NCI-H2081 (cell line): ENCODE measurements around the gene NTM.

Experiments used
- DNase-seq, 2 experiments: peaks; one replicate each; lab custom pipeline; 2025; lab: John Stamatoyannopoulos, UW

Gene NTM

DNA sequence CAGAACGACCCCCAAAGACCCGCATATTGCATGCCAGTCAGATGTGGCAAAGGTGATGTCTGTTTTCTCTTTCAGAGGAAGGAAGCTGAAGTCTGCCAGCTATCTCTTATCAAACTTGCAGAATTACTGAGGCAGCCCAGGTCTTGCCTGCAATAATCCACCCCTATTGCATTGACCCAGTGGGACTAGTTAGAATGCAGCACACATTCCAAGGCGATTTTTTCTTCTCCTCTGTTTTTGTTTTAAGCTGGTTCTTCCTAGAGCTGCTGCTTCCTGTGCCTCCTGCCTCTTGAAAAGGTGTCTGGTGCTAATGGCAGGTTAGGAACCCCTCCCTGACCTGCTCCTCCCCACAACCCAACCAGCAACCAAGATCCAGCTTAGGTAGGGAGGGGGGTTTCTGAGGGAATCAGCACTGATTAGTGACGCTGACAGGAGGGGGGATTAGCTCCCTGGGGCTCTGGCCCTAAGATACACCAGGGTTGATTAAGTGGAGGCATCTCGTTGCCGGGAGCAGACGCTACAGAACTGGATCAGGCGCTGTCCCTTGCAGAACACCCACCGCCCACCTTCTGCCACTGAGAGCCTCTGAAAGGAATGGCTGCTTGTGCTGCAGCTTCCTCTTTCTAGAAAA lies 2.8 kb downstream of the NTM start:
- DNase-seq = no peak

DNA sequence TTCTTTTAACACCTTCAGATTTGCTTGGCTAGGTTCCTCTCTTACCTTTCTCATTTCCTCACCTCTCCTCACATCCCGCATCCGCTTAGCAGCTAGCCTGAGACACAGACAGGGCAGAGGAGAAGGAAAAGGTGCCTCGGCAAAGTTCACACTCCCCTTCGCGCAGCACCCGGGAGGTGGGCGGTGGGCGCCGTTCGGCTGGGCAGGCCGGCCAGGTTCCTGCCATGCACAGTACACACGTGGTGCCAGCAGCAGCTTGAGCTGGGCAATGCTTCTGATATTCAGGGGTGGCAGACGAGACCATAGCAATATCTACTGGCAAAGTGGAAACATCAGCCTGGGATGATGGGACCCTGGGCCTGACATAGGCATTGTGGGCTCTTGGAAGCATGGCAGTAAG lies 3.3 kb downstream of the NTM start:
- DNase-seq = no peak

DNA sequence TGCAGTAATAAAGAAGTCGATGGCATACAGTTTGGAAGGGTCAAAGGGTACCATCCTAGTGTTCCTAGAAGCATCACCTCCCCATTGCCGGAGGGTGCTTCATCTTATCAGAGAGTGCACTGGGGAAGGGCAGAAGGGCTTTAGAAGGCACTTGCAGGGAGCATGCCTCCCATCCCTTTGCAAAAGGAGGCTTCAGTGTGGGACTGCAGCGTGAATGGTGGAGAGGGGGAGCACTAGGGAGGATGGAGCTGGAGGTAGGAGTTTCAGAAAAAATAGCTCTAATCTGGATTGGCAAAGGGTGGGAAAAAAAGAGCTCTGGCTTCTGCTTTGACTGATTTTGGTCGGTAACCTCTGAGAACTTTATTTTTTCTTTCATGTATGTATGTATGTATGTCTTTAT lies 5.0 kb downstream of the NTM start:
- DNase-seq = no peak

DNA sequence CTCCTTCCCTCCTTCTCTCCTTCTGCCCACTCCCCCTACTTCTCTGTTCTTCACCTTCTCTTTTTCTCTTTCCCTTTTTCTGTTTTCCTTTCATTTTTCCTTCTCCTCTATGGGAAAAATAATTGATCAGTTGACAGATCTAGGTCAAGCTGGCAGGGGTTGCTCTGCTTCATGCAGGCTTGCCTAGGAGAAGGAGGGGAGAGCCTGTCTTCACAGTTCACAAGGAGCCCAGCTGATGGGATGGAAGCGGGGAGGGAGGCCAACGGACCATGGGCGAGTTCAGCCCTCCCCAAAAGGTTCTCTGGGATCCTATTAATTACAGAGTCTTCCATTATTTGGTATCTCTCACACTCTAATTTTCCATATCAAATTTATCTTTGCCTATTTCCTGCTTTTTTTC lies 5.5 kb downstream of the NTM start:
- no peak for DNase-seq

DNA sequence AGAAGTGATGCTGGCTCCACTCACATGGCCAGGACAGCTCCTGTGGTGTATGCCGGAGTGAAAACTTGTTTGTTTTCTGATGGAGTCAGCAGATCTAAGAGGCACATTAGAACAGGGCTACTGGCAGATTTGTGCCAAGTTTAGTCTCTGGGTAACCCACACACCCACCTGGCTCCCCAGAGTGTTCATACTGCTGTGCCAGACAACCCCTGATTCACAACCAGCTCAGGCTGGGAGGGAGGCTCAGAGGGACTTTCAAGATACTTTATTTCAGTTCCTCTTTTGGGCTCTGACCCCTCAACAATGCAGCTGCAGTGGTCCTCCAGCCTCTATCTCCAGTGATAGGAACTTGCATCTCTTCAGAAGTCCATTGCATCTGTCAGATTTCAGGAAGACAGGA lies 8.5 kb downstream of the NTM start:
- DNase-seq = no peak

DNA sequence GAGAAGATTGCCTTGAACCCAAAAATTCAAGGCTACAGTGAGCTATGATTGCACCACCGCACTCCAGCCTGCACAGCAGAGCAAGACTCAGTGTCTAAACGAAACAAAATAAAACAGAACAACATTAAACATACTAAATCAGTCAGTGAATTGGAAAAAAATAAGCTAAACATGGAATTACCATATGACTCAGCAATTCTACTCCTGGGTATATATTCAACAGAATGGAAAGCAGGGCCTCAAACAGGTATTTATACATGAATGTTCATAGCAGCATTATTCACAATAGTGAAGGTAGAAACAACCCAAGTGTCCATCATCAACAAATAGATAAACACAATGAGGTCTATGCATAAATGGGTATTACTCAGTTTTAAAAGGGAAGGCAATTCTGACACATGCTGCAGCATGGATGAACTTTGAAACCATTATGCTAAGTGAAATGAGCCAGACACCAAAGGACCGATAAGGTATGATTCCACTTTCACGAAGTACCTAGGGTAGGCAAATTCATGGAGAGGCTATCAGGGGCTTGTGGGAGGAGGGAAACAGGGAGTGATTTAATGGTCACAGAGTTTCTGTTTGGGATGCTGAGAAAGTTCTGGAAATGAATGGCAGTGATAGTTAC lies 15.5 kb downstream of the NTM start:
- no peak for DNase-seq

DNA sequence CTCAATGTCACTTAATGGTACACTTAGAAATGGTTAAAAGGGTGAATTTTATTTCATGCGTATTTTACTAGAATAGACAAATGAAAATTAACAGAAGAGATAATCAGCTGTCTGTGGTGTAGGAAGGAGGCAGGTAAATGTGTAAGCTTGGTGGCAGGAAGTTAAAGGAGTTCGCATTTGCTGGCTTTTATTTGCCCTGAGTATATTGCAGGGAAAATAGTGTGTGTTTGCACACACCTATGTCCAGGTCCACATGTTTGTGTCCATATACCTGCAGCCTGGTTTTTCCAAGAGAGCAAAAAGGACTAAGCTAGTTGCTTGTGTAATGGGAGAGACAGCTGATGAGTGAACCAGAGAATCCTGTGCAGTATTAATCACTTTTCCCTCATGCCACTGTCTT lies 16.0 kb downstream of the NTM start:
- DNase-seq = no peak

DNA sequence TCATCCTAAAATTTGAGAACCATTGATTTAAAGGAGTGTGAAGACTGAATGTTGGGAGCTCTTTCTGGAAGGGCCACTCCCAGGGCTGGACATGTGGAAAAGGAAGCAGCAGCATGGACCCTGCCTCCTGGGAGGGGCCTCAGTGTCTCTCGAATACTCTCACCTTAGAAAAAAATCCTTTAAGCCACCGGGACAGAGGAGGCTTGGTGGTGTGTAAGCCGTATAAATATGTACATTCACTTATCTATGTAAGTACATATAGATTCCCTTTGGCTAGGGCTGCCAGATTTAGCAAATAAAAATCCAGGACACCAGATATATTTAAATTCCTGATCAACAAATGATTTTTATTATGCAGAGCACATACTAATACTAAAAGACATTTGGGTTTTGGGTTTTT lies 17.6 kb downstream of the NTM start:
- DNase-seq = no peak

DNA sequence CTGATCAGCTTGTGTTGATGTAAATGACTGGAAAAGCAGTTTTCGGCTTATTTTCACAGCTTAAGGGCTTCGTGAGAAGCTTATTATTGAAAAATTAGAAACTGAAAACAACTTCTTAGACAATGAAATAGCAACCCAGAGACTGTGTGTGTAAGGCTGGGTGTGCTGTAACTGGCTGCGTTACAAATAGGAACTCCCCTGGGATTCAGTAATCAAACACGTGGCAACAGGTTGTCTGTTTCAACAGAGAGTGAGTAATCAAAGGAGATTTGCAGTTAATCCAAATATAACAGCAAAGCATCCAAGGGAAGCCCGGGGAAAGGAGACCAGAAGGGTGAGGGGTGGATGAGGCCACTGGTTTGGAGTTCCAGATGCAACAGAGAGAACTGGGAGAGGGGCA lies 19.2 kb downstream of the NTM start:
- no peak for DNase-seq

DNA sequence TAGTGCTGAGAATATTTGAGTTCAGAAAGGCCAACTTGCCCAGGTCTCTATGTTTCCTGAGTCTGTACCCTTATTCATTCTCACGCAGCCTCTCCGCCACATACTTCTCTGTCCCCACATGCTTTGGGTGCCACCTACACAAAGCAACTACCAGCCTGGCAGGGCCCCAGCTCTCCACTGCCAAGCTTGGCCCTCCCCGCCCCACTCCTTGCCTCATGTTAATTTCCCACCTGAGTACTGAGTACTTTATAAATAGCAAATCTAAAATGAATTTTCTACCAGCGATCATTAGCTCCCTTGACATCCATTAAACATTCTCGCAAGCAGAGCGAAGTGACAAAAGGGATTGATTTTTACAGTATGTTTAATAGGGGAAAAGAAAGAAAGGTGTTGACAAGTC lies 20.8 kb downstream of the NTM start:
- no peak for DNase-seq

DNA sequence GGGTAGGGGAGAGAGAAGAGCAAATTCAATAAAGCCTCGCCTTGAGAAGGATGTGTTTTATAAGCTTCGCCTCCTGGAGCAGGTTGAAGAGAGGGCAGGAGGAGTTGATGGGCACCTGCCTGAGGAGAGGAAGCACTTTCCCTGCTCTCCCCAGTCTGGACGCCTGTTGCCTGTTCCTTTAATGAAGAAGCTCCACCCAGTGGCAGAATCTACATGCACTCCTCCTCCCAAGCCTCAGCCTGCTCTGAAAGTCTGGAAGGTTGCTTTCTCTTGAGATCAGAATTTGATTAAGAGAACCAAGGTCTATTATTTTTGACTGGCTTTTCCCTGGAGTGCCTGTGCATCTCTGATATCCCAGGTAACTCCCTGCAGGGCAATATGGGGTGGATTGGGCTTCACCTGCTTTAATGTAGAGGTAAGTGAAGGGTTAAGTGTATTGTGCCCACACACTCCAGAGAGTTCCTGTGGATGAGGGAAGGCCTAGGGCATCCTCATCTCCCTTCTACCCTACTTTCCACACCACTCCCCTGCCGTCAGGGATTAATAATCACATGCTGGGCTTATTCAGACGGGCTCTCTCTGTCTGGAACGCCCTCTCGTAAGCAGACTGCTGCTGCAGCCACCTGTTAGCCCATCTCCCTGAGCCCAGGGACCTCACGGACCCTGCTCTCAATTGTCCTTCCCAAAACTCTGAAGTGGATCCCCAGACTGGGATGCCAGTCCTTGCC lies 22.3 kb downstream of the NTM start:
- no peak for DNase-seq

DNA sequence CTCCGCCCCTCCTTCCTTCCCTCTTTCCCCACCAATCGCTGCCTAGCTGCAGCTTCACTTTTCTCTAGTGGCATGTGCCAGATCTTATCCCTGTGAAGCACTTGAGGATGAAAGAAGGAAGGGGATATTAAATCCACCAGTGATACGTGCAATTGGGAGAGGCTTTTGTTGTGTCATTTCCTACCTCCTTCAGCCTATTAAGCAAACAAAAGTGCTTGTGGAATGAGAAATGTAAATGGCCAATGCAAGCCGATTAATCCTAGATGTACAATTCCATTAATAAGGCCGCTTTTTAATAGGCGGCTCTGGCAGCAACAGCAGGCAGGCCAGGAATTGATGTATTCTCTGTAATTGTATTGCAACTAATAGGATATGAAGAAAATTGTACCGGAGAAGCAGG lies 23.3 kb downstream of the NTM start:
- no peak for DNase-seq

DNA sequence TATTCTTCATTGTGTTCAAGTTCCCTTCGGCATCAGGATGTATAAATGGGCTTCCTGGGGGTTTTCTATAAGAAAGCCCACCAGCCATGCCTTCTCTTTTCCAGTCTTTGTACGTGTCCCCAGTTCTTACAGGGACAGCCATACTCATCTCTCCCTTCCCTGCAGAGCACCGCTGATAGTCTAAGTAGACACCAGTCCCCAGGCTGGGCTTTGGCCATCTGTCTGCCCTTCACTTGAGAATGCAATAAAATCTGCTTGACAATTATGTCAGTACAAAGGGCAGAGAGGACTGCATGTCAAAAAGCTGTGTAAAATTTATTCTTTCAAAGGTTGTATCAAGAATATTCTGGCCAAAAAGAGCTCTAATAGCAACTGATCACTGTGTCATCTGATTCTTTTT lies 27.3 kb downstream of the NTM start:
- no peak for DNase-seq

DNA sequence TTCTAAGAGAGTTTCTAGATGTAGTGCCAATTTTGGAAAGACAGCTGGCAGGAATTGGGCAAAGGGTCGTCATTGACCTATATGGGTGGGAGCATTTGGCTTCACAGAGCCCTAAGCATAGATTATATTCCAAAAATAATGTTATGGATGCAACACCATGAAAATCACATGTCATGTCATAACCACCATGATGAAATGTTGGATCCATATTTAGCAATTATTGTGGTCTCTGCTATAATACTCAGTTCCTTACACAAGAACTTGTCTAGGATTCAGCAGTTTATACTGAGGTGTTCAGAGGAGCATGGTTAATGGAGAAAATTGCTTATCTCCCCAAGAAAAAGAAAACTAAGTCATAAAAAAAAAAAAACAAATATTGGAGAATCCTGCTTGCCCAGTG lies 31.6 kb downstream of the NTM start:
- no peak for DNase-seq

DNA sequence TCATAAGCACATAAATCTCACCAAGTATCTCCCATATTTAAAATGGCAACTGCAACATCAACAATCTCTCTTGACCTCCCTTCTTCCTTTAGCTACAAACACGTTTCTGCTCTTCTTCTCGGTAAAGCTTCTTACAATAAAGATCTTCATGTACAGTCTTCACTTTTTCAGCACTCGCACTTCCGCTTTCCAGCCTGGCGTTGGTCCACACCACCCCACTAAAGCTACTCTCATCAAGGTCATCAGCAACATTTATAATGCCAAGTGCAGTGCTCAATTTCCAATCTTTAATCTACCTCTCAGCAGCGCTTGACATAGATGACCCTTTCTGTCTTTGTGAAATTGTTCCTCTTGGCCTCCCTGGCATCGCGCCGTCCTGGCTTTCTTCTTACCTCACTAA lies 33.6 kb downstream of the NTM start:
- no peak for DNase-seq

DNA sequence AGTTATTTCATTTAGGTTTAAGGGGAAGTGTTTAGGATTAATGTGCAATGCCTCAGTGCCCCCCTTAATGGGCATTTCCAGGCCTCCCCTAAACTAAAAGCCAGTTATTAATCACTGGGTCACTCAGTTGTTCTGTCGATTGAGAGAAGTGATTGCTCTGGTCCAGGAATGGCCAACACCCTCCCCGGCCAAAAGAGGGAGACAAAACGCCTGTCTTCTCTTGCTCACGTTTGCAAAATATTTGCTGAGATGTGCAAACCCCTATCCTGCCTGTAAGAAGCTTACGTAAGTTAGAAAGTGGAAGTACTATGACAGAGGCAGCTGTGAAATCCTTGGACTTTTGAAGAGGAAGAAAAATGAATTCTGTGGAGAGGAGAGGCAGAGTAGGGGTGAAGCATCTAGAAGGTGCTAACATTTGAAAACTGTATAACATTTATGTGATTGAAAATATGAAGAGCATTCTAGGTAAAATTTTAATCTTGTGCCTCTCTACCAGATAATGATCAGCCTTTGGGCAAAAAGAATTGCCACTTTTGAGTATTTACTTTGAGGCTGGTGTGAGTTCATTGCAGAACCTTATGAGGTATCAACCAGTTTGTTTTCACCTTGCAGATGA lies 37.7 kb downstream of the NTM start:
- DNase-seq = no peak

DNA sequence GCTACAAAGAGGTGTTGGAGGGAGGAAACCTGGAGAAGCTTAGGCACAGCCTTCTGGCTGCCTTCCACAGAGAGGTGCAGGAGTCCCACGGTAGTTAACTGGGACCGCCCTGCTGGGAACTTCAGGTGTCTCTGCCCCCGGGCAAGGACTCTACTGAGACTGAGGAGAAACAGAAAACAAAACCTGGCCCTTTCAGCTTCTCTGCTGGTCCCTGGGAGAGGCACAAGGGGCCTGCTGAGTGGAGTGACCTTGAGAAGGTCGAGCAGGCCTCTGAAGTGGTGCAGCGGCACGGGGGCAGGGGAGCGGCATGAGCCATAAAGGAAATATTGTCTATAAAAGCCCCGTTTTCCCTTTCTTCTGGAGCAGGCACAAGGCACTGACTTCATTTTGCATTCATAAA lies 38.9 kb downstream of the NTM start:
- DNase-seq = no peak

DNA sequence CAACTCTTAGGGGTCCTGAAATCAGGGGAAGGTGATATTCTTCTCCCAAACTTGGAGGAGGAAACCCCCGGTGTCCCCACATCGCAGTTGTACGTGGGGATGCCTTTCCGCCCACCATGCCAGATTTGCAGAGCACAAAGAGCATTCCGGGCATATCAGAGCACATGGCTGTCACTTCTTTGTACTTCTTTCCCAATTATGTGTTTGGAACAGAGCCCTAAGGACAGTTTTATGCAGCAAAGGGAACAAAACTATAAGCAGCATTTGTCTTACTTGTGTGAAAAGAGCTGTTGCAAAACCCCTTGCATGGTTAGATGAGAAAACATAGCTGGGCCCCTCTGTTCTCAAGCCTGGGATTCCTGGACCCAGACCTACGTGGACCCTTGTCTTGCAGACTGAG lies 41.2 kb downstream of the NTM start:
- DNase-seq = no peak

DNA sequence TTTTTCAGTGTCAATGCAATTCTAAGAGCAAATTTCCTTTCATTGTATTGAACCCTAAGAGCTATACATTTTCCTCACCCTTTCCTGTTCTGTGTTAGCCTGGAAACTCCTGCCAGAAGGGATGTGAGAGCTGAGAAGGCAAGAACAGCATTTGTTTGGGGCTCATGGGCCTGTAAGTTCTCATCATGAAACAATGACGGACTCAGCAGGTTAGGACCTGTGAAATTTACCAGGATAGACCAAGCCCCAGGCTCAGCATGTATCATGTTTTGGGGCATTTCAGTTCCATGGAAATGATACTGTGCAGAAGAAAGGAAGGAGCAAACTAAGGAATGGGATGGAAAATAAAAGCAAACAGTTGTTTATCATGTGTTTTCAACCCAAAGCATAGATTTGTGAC lies 41.6 kb downstream of the NTM start:
- no peak for DNase-seq

DNA sequence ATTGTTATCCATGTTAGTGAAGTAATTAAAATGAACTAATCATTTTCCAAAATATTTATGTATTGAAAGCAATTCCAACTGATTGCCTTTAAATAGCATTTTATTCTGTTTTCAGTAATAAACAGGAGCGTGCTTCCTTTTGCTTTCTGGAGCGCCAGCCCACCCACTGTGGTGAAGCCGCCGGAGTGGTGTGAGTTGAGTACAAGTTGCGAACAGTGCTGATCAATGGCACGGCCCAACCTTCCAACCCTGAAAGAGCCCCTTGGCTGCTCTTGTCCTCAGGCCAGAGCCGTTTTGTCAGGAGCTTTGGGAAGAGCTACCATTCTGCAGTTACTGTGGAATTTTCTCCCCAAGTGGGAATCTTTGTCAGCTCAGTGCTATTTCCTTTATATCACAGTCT lies 42.8 kb downstream of the NTM start:
- no peak for DNase-seq

DNA sequence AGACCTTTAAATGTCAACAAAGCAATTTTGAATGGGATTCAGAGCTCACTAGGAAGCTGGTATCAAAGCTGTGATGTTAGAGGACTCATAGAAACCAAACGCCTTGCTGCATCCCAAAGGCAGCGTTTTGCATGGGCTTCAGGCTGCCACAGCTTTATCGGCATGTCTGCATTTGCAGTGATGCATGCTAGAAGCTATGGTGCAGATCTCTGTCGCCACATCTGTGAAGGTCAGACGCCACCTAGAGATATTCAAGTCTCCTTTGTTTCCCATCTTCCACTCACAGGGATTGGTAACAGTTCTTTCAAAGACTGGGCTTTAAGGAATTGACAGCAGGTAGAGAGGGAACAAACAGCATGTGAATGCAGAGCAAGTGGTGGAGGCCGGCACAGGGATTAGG lies 47.8 kb downstream of the NTM start:
- no peak for DNase-seq

DNA sequence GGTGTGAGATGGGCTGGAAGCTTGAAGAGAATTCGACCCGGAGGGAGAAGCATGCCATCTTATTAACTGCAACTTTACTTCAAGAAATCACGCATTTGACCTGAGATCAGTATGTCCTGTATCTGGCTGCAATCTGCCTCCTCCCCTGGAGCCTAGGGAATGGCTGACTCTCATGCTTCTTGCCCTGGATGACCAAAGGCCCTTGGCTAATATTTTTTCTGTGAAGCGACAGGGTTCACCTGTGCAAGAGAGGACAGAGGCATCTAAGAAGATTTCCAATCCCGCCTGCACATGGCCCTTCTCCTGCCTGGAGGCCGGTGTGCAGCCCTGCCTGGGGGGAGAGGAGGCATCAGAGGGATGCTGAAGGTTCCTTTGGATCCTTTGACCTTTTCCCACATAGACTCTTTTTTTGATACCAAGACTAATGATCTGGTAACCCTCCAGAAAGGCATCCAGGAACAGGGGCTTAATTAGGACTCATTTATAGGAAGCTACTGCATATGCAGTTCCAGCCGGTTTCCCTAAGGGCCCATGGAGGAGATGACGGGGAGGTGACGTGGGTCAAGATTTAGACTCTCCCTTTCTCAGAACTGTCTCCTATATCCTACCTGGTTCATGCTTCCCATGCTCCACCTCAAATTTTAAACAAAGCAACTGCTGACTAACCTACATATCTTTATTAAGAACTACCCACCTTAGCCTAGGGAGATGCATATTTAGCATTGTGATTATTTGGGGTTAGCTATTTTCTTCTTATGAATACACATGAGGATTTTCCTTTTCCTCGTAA lies 50.8 kb downstream of the NTM start:
- DNase-seq = no peak

DNA sequence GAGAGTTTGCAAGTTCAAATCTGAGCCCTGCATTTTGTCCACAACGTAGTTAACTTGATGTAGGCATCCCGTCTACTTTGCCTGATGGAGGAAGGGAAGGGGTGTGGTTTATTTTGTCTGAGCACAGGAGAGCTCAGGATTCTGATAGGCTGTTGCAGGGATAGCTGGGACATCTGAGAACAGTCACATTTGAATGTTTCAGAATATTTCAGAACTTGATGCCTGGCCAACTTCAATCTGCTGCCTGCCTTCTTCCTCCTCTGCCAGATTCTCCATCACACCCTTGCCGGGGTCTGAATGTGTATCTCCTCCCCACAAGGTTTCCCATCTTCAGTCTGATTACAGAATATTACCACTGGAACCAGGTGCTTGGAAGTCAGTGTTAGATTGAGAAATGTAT lies 51.6 kb downstream of the NTM start:
- no peak for DNase-seq
